Measurements from ENCODE around the gene ETAA1.
A peak's percentile ranks its signal among the peaks of the same experiment; 100 is the strongest.

ETAA1 gene

GRCh38 chr2:67438337-67438736, 41.2 kb downstream of the ETAA1 start:
- H3K27ac ChIP-seq (ENCODE audit: low read depth, low read length) = no peak overlapping the region
- H3K56ac ChIP-seq (ENCODE audit: low read length) = no peak overlapping the region
- no peak overlapping the region for H2AK5ac ChIP-seq (ENCODE audit: low read length)
- no peak overlapping the region for H2BK120ac ChIP-seq (ENCODE audit: low read depth, low read length)
- H3K4ac ChIP-seq (ENCODE audit: low read depth, low read length) = no peak overlapping the region
- no peak overlapping the region for H3K4me2 ChIP-seq (ENCODE audit: low read length)
- H3K79me2 ChIP-seq (ENCODE audit: control insufficient read depth, insufficient read depth, low read length) = no peaks in the 10 kb centered on the region
- DNase-seq = no peak
- no peaks in the 10 kb centered on the region for H3K4me1 ChIP-seq (ENCODE audit: control insufficient read depth, low read depth, low read length)
- no peak overlapping the region for H4K8ac ChIP-seq (ENCODE audit: low read depth, low read length)
- H3K79me1 ChIP-seq (ENCODE audit: low read length) = no peaks in the 10 kb centered on the region
- H3K18ac ChIP-seq (ENCODE audit: low read length) = no peak overlapping the region
- H3K23ac ChIP-seq (ENCODE audit: low read length) = no peak overlapping the region
- no CpG with 5 or more reads among the region's 2 CpGs for WGBS (ENCODE audit: extremely low coverage, insufficient coverage, low lambda C conversion rate)
- H4K5ac ChIP-seq (ENCODE audit: low read length) = no peak overlapping the region
- no peak overlapping the region for H3K4me3 ChIP-seq (ENCODE audit: low read length)
- no peak overlapping the region for H2BK5ac ChIP-seq (ENCODE audit: low read length)
- H3K27me3 ChIP-seq (ENCODE audit: insufficient read depth, low read length, poor library complexity) = no peaks in the 10 kb centered on the region
- no peak overlapping the region for H2BK15ac ChIP-seq (replicated peaks; ENCODE audit: low read depth)
- no peaks in the 10 kb centered on the region for H3K36me3 ChIP-seq (ENCODE audit: control insufficient read depth, insufficient read depth, low read length)
- no peak overlapping the region for H3K9ac ChIP-seq (ENCODE audit: low read length)

DNA sequence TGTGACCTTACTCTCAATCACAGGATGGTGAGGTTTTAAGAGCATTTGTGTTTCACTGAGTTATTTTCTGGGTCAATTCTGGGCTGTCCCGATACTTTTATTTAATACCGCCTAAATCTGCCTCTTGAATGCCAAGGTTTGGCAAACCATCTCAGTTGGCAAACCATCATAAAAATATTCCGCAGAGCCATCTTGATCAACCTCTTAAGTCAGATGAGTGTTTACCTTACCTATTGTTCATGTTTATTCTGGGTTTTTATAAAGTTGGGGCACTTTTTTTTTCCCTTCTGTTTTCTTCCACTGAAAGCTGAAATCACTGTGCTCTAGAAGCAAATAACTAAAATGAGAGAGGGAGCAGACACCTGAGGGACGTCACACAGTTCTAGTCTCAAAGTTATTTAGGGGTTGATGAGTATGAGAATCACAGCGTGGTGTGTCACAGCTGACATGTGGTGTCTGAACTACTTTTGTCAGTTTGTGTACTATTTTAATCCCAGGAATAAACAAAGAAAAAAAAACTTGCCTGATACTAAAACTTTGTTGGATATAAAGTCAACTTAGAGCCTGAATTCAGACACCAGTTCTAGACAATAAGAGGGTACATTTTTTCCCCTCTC, 48.6 kb downstream of the ETAA1 start:
- Histone ChIP-seq H3K56ac (ENCODE audit: low read length) (no peak overlapping the region), H4K8ac (ENCODE audit: low read depth, low read length) (no peak overlapping the region), H3K27me3 (ENCODE audit: insufficient read depth, low read length, poor library complexity) (no peaks in the 10 kb centered on the region), H3K4me1 (ENCODE audit: control insufficient read depth, low read depth, low read length) (no peaks in the 10 kb centered on the region), H3K79me1 (ENCODE audit: low read length) (no peaks in the 10 kb centered on the region), H2AK5ac (ENCODE audit: low read length) (no peak overlapping the region), H3K27ac (ENCODE audit: low read depth, low read length) (no peak overlapping the region), H2BK15ac (replicated peaks; ENCODE audit: low read depth) (no peak overlapping the region), H3K18ac (ENCODE audit: low read length) (no peak overlapping the region), H3K4ac (ENCODE audit: low read depth, low read length) (no peak overlapping the region), H3K4me3 (ENCODE audit: low read length) (no peak overlapping the region), H3K23ac (ENCODE audit: low read length) (no peak overlapping the region), H2BK5ac (ENCODE audit: low read length) (no peak overlapping the region), H3K79me2 (ENCODE audit: control insufficient read depth, insufficient read depth, low read length) (no peaks in the 10 kb centered on the region), H3K36me3 (ENCODE audit: control insufficient read depth, insufficient read depth, low read length) (no peaks in the 10 kb centered on the region), H3K9ac (ENCODE audit: low read length) (no peak overlapping the region), H4K5ac (ENCODE audit: low read length) (no peak overlapping the region), H2BK120ac (ENCODE audit: low read depth, low read length) (no peak overlapping the region), H3K4me2 (ENCODE audit: low read length) (no peak overlapping the region)
- no peak for DNase-seq
- no CpG with 5 or more reads among the region's 5 CpGs for WGBS (ENCODE audit: extremely low coverage, insufficient coverage, low lambda C conversion rate)

GRCh38 chr2:67446491-67446911, 49.4 kb downstream of the ETAA1 start:
- H3K4me2 ChIP-seq (ENCODE audit: low read length) = no peak overlapping the region
- no peaks in the 10 kb centered on the region for H3K36me3 ChIP-seq (ENCODE audit: control insufficient read depth, insufficient read depth, low read length)
- H3K56ac ChIP-seq (ENCODE audit: low read length) = no peak overlapping the region
- no peak overlapping the region for H3K27ac ChIP-seq (ENCODE audit: low read depth, low read length)
- no peak overlapping the region for H2AK5ac ChIP-seq (ENCODE audit: low read length)
- H2BK15ac ChIP-seq (replicated peaks; ENCODE audit: low read depth) = no peak overlapping the region
- H3K18ac ChIP-seq (ENCODE audit: low read length) = no peak overlapping the region
- H4K5ac ChIP-seq (ENCODE audit: low read length) = no peak overlapping the region
- DNase-seq = no peak
- no peaks in the 10 kb centered on the region for H3K79me2 ChIP-seq (ENCODE audit: control insufficient read depth, insufficient read depth, low read length)
- no peaks in the 10 kb centered on the region for H3K27me3 ChIP-seq (ENCODE audit: insufficient read depth, low read length, poor library complexity)
- no peak overlapping the region for H3K23ac ChIP-seq (ENCODE audit: low read length)
- WGBS (ENCODE audit: extremely low coverage, insufficient coverage, low lambda C conversion rate) = no CpG with 5 or more reads among the region's 2 CpGs
- no peak overlapping the region for H2BK5ac ChIP-seq (ENCODE audit: low read length)
- H3K4ac ChIP-seq (ENCODE audit: low read depth, low read length) = no peak overlapping the region
- H3K4me3 ChIP-seq (ENCODE audit: low read length) = no peak overlapping the region
- no peaks in the 10 kb centered on the region for H3K79me1 ChIP-seq (ENCODE audit: low read length)
- no peak overlapping the region for H3K9ac ChIP-seq (ENCODE audit: low read length)
- H3K4me1 ChIP-seq (ENCODE audit: control insufficient read depth, low read depth, low read length) = no peaks in the 10 kb centered on the region
- no peak overlapping the region for H4K8ac ChIP-seq (ENCODE audit: low read depth, low read length)
- no peak overlapping the region for H2BK120ac ChIP-seq (ENCODE audit: low read depth, low read length)

DNA sequence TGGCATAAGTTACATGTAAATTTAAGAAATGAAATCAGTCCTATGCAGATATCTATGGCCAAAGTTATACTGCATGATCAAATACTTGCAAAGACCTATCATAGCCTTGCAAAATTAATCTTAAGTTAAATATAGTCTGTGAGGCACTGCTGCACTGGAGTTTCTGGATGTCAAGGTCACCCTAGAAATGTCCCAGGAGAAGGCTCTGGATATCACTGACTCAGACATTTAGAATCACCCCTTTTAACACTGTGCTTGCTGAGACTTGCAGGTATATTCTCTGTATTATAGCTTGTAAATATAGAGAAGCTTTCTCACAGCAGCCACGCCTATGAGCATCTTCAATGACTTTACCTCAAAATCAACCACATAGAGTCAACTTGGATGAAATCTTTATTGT, 51.5 kb downstream of the ETAA1 start:
- H3K79me2 ChIP-seq (ENCODE audit: control insufficient read depth, insufficient read depth, low read length) = no peaks in the 10 kb centered on the region
- no peak overlapping the region for H3K9ac ChIP-seq (ENCODE audit: low read length)
- H3K4me2 ChIP-seq (ENCODE audit: low read length) = no peak overlapping the region
- H2AK5ac ChIP-seq (ENCODE audit: low read length) = no peak overlapping the region
- no peak overlapping the region for H4K8ac ChIP-seq (ENCODE audit: low read depth, low read length)
- H3K4ac ChIP-seq (ENCODE audit: low read depth, low read length) = no peak overlapping the region
- no peak for DNase-seq
- no peaks in the 10 kb centered on the region for H3K79me1 ChIP-seq (ENCODE audit: low read length)
- no CpG with 5 or more reads among the region's 1 CpG for WGBS (ENCODE audit: extremely low coverage, insufficient coverage, low lambda C conversion rate)
- no peak overlapping the region for H3K27ac ChIP-seq (ENCODE audit: low read depth, low read length)
- H3K36me3 ChIP-seq (ENCODE audit: control insufficient read depth, insufficient read depth, low read length) = no peaks in the 10 kb centered on the region
- H3K4me3 ChIP-seq (ENCODE audit: low read length) = no peak overlapping the region
- H3K18ac ChIP-seq (ENCODE audit: low read length) = no peak overlapping the region
- no peaks in the 10 kb centered on the region for H3K4me1 ChIP-seq (ENCODE audit: control insufficient read depth, low read depth, low read length)
- H2BK120ac ChIP-seq (ENCODE audit: low read depth, low read length) = no peak overlapping the region
- no peak overlapping the region for H2BK15ac ChIP-seq (replicated peaks; ENCODE audit: low read depth)
- H4K5ac ChIP-seq (ENCODE audit: low read length) = no peak overlapping the region
- no peak overlapping the region for H3K56ac ChIP-seq (ENCODE audit: low read length)
- H2BK5ac ChIP-seq (ENCODE audit: low read length) = no peak overlapping the region
- H3K27me3 ChIP-seq (ENCODE audit: insufficient read depth, low read length, poor library complexity) = no peaks in the 10 kb centered on the region
- H3K23ac ChIP-seq (ENCODE audit: low read length) = no peak overlapping the region

DNA sequence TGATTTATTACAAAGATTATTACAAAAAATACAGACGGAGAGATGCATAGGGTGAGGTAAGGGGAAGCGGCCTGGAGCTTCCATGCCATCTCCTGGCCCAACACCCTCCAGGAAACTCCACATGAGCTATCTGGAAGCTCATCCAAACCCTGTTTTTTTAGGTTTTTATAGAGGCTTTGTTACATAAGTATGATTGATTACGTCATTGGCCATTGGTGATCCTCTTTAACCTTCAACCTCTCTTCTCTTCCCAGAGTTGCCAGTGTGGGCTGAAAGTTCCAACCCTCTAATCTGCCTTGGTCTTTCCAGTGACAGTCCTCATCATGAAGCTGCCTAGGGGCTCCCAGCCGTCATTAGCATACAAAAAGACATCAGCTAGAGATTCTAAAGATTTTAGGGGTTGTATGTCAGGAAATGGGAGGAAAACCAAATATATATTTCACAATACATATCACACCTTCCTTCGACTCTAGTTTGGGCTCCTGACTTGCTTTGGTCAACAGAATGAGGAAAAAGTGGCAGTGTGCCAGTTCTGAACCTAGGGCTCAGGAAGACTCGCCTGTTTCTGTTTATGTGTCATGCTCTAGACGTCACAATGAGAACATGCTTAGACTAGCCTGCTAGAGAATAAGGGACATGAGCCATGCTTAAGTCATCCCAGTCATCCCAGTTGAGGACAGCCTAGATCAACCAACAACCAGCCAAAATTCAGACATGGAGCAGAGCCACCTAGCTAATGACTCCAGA, 54.1 kb downstream of the ETAA1 start:
- H2BK5ac ChIP-seq (ENCODE audit: low read length) = no peak overlapping the region
- no peaks in the 10 kb centered on the region for H3K27me3 ChIP-seq (ENCODE audit: insufficient read depth, low read length, poor library complexity)
- H4K8ac ChIP-seq (ENCODE audit: low read depth, low read length) = no peak overlapping the region
- H4K5ac ChIP-seq (ENCODE audit: low read length) = no peak overlapping the region
- H3K23ac ChIP-seq (ENCODE audit: low read length) = no peak overlapping the region
- peak; percentile 13 for DNase-seq
- H3K56ac ChIP-seq (ENCODE audit: low read length) = no peak overlapping the region
- H3K36me3 ChIP-seq (ENCODE audit: control insufficient read depth, insufficient read depth, low read length) = no peaks in the 10 kb centered on the region
- H3K4me2 ChIP-seq (ENCODE audit: low read length) = no peak overlapping the region
- H2BK15ac ChIP-seq (replicated peaks; ENCODE audit: low read depth) = no peak overlapping the region
- H2AK5ac ChIP-seq (ENCODE audit: low read length) = no peak overlapping the region
- H3K4ac ChIP-seq (ENCODE audit: low read depth, low read length) = no peak overlapping the region
- no peak overlapping the region for H2BK120ac ChIP-seq (ENCODE audit: low read depth, low read length)
- no peaks in the 10 kb centered on the region for H3K79me1 ChIP-seq (ENCODE audit: low read length)
- no CpG with 5 or more reads among the region's 7 CpGs for WGBS (ENCODE audit: extremely low coverage, insufficient coverage, low lambda C conversion rate)
- no peak overlapping the region for H3K27ac ChIP-seq (ENCODE audit: low read depth, low read length)
- no peak overlapping the region for H3K4me3 ChIP-seq (ENCODE audit: low read length)
- H3K4me1 ChIP-seq (ENCODE audit: control insufficient read depth, low read depth, low read length) = no peaks in the 10 kb centered on the region
- no peaks in the 10 kb centered on the region for H3K79me2 ChIP-seq (ENCODE audit: control insufficient read depth, insufficient read depth, low read length)
- H3K9ac ChIP-seq (ENCODE audit: low read length) = no peak overlapping the region
- no peak overlapping the region for H3K18ac ChIP-seq (ENCODE audit: low read length)
